ENCODE measurements around the gene PRKAG2. TPM values are rescaled to one million over a fixed set of nuclear protein-coding genes. Genes with fewer than 3 reads are reported as not detected.
"Not testable (repeated sequence)": the region's sequence is repeated elsewhere in the genome, so short reads cannot be mapped to it uniquely, and the experiment has no call there.

The PRKAG2 gene
- polyA plus RNA-seq (2014; cell fraction: cytosol; rRNA removed) = 1.8 and 2.2 TPM in 2 replicates
- polyA plus RNA-seq (2014; cell fraction: nucleus; rRNA removed) = 7.7 and 9.3 TPM in 2 replicates

DNA sequence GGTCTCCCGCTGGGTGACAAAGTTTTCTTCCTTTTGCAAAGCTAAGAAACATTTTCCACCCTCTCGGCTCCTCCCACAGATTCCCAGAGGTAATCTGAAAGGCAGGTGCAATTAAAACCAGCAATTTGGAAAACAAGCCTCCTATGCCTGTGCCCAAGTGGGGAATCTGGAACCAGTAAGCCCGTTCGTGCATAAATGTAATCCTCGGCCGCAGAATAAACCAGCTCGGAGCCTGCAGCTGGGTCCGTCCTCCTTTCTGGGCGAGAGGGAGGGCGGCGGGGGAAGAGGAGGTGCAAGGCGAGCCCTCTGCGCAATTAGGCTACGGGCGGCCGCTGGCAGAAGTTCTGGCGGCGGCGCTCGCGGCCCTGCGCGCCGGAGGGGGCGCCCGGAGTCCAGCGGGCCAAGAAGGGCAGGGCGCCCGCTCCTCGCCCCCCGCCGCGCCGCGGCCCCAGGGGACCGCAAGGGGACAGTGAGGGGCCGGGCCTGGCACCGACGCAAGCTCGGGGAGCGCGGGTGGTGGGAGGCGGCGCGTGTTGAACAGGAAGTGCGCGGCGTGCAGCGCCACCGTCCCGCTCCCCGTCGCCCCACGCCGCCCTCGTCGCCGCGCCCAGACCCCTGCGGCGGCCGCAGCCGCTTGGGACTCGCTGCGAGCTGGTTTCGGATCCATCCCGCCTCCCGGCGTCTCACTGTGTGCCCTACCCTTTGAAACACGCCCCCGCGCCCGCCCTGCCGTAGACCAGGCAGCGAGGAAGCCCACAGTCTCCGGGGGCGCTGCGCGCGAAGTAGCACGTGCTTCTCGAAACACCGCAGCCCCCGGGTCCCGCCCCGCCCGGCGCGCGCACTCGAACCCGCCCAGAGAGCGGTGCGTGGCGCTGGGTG is at the start of gene PRKAG2:
Gene PRKAG2, minus strand, starts transcription at position 217 of the 879 bp plus-strand sequence. CDS start 495 bp downstream, outside the sequence.
- DNase-seq (ENCODE audit: low spot score) = no peak

DNA sequence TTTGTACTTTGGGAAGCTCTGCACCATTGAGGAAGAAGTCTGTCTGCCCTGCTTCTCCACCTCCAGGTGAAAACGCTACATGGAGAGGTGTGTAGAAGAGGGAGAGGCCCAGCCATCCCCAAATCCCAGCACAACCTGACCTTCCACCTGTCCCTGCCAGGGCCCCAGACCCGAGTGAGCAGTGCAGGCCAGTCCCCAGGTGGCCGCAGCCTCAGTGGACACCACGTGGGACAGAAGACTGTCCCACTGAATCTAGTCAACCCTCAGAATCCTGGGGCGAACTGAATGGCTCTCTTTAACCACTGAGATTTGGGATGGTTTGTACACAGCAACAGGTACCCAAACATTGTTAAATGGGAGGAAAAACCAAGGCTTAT is 49.4 kb upstream of the PRKAG2 start:
- no peak for DNase-seq (ENCODE audit: low spot score)

GRCh38 chr7:151925446-151926335 is 48.8 kb upstream of the PRKAG2 start:
- peak; percentile 43 for DNase-seq (ENCODE audit: low spot score)

- no peak for DNase-seq (ENCODE audit: low spot score)
Measured at GRCh38 chr7:151924508-151924907, 47.6 kb upstream of the PRKAG2 start.

DNA sequence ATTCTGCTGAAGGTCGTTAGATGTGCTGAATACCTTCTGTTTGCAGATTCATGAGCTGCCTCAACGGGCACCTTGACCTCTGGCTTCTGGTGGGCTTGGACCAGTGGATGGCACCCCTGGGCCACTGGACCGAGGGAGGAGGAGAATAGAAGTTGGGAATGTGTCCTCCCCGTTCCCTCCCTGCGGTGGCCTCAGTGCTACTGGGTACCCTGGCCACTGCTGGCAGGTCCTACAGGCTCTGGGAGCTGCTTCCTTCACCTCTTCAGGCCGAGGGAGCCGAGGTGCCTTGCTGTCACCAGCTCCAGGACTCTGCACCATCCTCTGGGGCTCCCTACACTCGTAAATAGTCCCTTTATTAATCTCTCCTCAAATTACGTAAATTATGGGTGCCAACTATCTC is 47.1 kb upstream of the PRKAG2 start:
- no peak for DNase-seq (ENCODE audit: low spot score)

- no peak for DNase-seq (ENCODE audit: low spot score)
Measured at GRCh38 chr7:151923097-151923876, 46.4 kb upstream of the PRKAG2 start.

DNA sequence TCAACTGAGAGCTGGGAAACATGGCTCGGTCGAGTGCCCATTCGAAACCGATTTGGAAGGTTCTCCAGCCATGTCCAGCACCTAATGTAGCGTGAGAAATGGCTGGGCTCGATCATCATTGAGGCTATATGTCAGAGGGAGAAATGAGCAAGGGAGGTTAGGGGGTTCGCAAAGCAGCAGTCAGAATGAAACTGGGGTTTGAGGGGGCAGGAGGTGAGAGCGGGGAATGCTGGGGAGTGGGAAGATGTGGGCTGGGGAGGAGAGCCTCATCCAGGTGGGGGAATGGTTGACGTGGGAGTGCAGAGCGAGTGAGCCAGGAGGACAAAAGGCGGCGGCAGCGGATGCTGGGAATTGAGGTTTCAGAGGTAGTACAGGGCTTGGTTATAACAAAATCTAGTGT is 44.5 kb upstream of the PRKAG2 start:
- no peak for DNase-seq (ENCODE audit: low spot score)

DNA sequence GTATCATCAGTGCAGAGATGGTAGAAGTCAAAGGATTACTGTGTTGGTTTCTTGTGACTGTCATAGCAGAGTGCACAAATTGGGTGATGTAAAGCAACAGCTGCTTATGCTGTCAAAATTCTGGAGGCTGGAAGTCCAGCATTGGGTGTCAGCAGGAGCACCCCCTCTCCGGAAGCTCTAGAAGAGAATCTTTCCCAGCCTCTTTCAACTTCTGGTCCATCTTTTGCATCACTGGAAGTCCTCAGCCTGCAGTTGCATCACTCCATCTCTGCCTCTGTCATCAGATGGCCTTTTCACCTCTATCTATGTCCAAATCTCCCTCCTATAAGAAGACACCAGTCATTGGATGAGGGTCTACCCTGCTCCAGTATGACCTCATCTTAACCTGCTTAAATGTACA is 43.6 kb upstream of the PRKAG2 start:
- no peak for DNase-seq (ENCODE audit: low spot score)

- no peak for DNase-seq (ENCODE audit: low spot score)
Measured at GRCh38 chr7:151919595-151919994, 42.7 kb upstream of the PRKAG2 start.

DNA sequence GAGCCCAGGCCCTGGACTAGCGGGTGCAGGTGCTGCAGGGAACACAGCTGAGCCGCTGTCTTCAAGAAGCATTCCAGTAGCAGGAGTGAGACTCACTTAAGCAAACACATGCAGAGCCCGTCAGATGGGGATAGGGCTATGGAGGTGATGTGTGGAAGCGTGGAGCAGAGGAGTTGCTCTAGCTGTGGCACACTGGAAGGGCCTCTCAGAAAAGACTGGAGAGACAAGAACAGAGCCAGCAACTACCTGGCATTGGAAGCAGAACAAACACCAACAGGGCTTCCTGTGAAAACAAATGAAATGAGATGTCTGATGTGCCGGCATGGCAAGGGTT is 41.6 kb upstream of the PRKAG2 start:
- DNase-seq (ENCODE audit: low spot score) = no peak

DNA sequence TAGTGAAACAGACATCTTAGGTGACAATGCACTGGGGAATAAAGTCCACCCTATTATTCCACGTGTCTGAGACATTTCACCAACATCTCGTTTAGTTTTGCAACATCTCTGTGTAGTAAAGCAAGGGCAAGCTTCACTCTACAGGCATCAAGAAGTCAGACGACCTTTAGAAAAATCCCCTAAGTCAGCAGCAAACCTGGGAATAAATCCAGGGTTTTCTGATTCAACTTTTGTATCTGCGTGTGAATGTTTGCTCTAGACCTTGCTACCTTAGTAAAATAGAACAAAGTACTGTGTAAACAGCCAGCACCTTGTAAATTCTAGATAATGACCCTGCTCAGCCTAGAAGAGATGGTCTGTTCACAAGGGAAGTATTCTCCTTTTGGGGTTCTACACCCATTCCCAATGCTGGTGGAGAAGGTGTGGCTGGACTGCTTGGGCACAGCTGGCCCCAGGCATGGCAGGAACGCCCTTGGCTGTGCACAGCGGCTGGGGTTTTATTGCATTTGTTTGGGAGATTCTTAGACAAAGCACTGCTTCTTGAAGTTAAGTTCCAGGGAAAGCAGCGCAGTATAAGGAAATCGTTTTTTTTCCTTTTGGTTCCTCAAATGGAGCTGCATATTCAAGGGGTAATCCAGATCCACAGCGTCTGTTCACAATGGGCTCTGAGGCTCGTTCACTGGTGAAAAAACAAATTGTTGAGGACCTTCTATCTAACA is 41.0 kb upstream of the PRKAG2 start:
- no peak for DNase-seq (ENCODE audit: low spot score)

GRCh38 chr7:151914051-151914450 is 37.1 kb upstream of the PRKAG2 start:
- DNase-seq (ENCODE audit: low spot score) = no peak

DNA sequence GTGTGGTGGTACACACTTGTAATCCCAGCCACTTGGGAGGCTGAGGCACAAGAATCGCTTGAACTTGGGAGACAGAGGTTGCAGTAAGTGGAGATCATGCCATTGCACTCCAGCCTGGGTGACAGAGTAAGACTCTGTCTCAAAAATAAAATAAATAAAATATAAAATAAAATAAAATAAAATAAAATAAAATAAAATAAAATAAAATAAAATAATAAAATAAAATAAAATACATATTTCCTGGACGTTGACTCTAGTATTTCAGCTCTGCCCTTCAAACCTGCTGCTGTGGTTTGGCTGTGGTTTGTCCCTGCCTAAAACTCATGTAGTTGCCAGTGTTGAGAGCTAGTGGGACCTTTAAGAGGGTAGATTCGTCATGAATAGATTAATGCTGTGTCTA is 33.7 kb upstream of the PRKAG2 start:
- DNase-seq (ENCODE audit: low spot score) = not testable (repeated sequence)

- not testable (repeated sequence) for DNase-seq (ENCODE audit: low spot score)
Measured at GRCh38 chr7:151907115-151907514, 30.2 kb upstream of the PRKAG2 start.

DNA sequence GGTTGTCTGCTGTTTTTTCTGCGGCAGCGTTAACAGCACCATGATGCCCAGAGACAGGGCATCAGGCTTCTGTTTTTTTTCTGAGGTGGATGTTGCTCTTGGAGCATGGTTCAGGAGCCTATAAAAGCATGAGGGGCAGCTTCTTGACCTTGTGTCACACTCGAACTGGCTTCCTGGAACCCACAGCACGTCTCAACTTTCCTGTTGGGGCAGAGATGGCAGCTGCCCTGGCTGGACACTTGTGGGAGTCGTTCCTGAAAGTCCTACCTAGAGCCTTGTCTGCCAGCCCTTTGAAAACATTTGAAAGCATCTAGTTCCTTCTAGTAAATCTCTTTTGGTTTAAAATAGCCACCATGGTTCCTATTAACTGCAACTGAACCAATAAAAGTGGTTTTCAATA is 28.9 kb upstream of the PRKAG2 start:
- no peak for DNase-seq (ENCODE audit: low spot score)

DNA sequence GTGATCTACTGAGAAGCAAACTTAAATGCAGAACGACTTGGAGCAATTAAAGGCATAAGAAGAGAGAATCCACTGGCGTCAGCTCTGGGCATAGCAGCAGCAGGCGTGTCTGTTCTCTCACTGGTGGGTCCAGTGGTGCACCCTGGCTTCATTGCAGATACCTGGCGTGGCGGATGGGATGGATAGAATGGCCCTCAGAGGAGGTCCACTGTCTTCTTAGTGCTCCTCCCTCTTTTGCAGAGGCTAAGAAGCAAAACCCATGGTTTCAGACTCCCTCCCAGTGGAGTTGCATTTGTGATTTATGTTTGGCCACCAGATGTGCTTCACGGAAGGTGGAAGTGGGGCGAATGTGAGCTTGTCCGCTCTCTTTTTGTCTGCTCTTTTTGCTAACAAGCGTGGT is 28.4 kb upstream of the PRKAG2 start:
- DNase-seq (ENCODE audit: low spot score) = no peak

DNA sequence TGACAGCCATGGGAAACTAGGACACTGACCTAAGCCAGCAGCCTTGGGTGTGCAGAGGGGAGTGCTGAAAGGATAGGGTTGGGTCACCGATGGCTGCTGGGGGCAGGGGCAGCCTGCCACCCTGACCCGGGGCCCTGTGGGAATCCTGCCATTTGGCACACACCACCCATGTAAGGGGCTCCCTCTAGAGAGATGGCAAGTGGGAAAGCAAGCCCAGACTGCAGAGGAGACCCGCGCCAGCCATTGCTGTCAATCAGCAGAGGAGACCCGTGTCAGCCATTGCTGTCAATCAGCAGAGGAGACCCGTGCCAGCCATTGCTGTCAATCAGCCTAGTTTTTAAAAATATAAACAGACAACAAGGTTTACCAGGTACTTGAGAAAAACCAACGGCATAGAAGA is 27.4 kb upstream of the PRKAG2 start:
- no peak for DNase-seq (ENCODE audit: low spot score)

- DNase-seq (ENCODE audit: low spot score) = no peak
Measured at GRCh38 chr7:151903249-151904032, 26.5 kb upstream of the PRKAG2 start.

- DNase-seq (ENCODE audit: low spot score) = no peak
Measured at GRCh38 chr7:151902311-151902710, 25.4 kb upstream of the PRKAG2 start.

GRCh38 chr7:151901828-151902227 is 24.9 kb upstream of the PRKAG2 start:
- no peak for DNase-seq (ENCODE audit: low spot score)

All from SK-N-DZ (cell line).